ENCODE results near the gene OR2T6. TPM values are rescaled to one million over a fixed set of nuclear protein-coding genes. Genes with fewer than 3 reads are reported as not detected.

Gene OR2T6
- total RNA-seq, 1 donor, result not detected

GRCh38 chr1:248373761-248374160 is 1.8 kb upstream of the OR2T6 start:
- DNase-seq (ENCODE audit: low read depth), result no peak
- no peak for TF ChIP-seq CTCF (IDR thresholded peaks at IDR 0.05; ENCODE audit: insufficient read depth, low read depth, low read length)

GRCh38 chr1:248376916-248377315 is 1.4 kb downstream of the OR2T6 start:
- no peak for TF ChIP-seq CTCF (IDR thresholded peaks at IDR 0.05; ENCODE audit: insufficient read depth, low read depth, low read length)
- no peak for DNase-seq (ENCODE audit: low read depth)
- H3K4me3 ChIP-seq (ENCODE audit: low read depth, low read length), result no peak overlapping the region

More at GRCh38 chr1:248373761-248374160, 1.8 kb upstream of the OR2T6 start:
- H3K4me3 ChIP-seq (ENCODE audit: low read depth, low read length), result no peak overlapping the region

GRCh38 chr1:248380854-248381253 is 5.3 kb downstream of the OR2T6 start:
- TF ChIP-seq CTCF (IDR thresholded peaks at IDR 0.05; ENCODE audit: insufficient read depth, low read depth, low read length), result no peak
- DNase-seq (ENCODE audit: low read depth), result no peak
- H3K4me3 ChIP-seq (ENCODE audit: low read depth, low read length), result no peak overlapping the region

- H3K4me3 ChIP-seq (ENCODE audit: low read depth, low read length), result no peak overlapping the region
- no peak for DNase-seq (ENCODE audit: low read depth)
- TF ChIP-seq CTCF (IDR thresholded peaks at IDR 0.05; ENCODE audit: insufficient read depth, low read depth, low read length), result no peak
Observed at GRCh38 chr1:248388426-248388825, 12.9 kb downstream of the OR2T6 start.

- DNase-seq (ENCODE audit: low read depth), result no peak
- H3K4me3 ChIP-seq (ENCODE audit: low read depth, low read length), result no peak overlapping the region
- no peak for TF ChIP-seq CTCF (IDR thresholded peaks at IDR 0.05; ENCODE audit: insufficient read depth, low read depth, low read length)
Observed at GRCh38 chr1:248393050-248393449, 17.5 kb downstream of the OR2T6 start.

- H3K4me3 ChIP-seq (ENCODE audit: low read depth, low read length), result no peak within 1 kb of the TSS
- no peak for DNase-seq (ENCODE audit: low read depth)
- TF ChIP-seq CTCF (IDR thresholded peaks at IDR 0.05; ENCODE audit: insufficient read depth, low read depth, low read length), result no peak
Observed at GRCh38 chr1:248402748-248403147, 27.2 kb downstream of the OR2T6 start, which contains the start of gene OR2T1. Gene OR2T1, plus strand, starts transcription at chr1:248403048. Its CDS starts 3,100 bp downstream, at chr1:248406148.

- no peak overlapping the region for H3K4me3 ChIP-seq (ENCODE audit: low read depth, low read length)
- TF ChIP-seq CTCF (IDR thresholded peaks at IDR 0.05; ENCODE audit: insufficient read depth, low read depth, low read length), result no peak
- peak; percentile 20 for DNase-seq (ENCODE audit: low read depth)
Observed at GRCh38 chr1:248404024-248404423, 28.5 kb downstream of the OR2T6 start.

All from fibroblast of villous mesenchyme (primary cell).